Activated CD8-positive, alpha-beta memory T cell treated with anti-CD3 and anti-CD28 coated beads for 24 hours (primary cell): Measurements from ENCODE around the gene CAMK1D.
"Not testable (repeated sequence)": the region's sequence is repeated elsewhere in the genome, so short reads cannot be mapped to it uniquely, and the experiment has no call there.

Experiments used
- DNase-seq: peaks from one replicate; pipeline ENCODE4 v3.0.0-alpha.2; 2020

Gene CAMK1D

DNA sequence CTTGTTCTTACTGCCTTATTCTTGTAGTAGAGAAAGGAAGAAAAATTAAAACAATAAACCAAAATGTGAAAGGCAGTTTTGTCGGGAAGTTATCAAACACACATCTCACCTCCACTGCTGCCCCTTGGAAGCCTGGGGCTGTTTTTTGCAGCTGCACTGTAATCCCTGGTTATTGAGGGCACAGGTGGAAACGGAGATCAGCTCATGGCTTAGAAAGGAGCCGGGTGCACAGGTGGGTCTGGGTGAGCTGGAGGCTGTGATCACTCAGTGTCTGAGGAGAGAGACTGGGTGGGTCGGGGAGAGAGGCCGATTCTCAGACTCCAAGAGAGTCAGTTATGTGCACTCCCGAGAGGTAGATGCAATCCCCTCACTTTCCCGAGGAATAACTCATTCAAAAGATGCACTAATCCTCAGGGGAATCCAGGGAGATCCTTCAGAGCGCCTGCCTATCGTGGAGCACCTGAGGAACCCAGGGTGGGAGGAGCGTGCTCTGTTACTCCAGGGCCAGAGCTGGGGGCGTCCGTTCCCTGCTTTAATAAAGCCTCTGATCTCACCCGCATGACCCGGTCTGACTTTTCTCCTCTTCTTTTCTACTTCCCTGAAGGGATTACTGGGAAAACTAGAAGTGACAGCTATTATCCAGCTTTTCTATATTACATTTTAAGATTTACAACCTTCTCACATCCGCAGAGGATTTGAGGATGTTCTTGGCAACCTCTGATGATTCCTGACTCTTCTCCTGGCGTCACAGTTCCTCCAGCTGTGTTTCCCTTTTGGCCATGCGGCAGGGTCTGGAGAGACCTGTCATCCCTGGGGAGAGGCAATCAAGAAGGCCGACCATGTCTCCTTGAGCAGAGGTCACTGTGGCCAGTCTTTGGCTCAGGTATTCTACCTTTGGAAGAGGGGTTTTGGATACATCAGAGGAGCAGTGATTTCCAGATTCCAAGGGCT is 82.1 kb downstream of the CAMK1D start:
- no peak for DNase-seq

DNA sequence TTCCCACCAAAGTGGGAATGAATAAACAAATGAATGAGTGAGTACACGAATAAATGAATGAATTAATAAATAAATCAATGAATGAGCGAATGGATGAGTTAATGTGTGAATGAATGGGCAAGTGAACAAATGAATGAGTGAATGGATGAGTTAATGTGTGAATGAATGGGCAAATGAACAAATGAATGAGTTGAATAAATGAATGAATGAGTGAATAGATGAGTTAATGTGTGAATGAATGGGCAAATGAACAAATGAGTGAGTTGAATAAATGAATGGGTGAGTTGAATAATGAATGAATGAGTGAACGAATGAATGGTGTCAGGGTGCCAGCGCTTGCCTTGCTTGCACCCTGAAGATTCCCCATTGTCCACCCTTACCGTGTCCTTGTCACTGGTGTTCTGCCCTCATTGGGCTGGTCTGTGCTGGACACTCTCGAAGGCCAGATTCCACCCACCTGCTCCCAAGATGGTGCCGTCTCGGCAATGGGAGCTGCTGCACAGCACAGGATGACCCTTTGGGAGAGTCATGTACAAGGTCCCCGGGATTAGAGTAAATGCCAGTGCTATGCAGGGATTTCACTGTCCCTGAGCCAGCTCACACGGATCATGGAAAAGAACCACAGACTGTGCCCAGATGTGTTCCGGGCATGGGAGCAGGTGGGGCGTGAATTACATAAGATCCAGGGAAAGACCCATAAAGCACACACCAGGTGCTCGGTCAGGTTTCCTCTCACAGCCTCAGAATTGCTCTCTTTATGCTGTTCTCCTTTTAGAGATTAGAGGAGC is 83.2 kb downstream of the CAMK1D start:
- DNase-seq: no peak

DNA sequence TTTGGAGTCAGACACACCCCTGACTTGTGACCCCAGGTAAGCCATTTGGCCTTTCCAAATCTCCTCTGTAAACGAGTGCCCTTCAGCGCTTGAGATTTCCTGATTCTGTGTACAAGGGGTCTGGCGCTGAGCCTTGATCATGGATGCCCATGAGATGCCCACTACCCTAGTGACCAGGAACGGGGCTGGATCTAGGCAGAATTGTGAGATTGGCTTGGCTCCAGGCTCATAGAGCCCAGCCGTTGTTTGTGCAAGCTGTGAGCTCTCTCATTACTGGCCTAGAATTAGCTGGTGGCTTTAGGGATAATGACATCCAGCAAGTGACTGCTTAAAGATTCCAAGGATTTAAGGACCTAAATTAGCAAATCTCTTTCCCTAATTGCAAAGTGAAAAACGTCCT is 84.9 kb downstream of the CAMK1D start:
- DNase-seq: no peak

DNA sequence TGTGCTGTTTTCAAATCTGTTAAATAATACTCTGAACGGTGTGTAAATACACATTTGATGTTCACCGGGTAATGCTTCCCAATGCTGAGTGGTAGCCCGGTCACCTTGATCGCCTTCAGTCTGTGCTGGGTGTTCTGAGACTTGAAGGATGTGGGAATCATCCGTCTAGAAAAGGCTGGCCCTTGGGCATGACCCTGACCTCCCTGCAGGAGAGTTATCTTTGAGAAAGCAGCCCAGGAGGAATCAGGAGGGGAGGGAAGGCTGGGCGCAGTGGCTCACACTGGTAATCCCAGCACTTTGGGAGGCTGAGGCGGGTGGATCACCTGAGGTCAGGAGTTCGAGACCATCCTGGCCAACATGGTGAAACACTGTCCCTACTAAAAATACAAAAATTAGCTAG is 85.3 kb downstream of the CAMK1D start:
- DNase-seq: not testable (repeated sequence)

DNA sequence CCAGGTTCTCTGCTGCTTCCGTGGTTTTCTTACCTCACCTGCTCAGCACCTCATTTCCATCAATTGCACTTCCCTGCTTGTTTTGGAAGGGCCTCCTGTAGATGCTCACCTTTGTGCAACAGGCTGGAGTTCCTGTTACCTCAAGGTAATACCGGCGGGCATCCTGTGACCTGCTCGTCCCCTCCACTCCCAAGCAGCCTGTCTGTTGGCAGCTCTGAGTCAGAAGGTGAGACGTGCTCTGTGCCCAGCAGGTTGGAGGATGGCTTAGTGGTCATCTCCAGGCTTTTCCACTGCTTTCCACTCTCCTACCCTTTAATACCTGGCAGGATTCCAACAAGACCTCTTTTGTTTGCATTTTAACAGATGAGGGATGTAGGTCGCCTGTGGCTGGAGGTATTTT is 86.0 kb downstream of the CAMK1D start:
- DNase-seq: no peak

DNA sequence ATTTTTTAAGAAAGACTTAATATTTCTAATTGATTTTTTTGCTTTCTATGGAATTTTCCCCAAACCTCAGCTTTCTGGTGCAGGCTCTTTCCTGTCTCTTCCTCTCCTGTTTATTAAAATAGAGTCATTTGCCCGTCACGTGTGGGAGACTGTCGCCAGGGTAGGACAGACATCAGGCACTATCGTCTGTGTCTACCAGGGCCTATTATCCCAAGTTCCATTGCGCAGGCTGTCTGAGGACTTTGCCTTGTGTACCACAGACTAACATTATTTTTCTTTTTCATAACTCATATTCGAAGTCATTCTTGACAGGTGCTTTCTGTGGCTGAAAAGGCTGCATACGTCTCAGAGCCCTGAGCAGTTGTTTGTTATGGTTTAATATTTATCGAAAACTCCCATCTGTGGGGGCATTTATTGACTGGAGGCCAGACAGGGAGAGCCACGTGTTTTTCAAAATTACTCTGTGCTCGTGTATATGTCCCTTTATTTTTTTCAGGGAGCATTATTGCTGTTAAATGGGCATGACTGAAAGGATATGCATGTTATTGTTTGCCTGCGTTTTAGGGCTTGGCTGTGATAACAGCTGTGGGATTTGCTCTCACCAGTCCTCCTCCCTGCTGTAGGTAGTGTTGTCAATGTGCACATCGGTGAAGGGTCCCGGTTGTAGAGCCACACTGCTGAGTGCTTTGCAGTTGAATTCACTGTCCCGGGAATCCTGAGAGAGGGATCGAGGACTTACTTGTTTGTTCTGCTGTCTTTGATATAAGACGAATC is 89.8 kb downstream of the CAMK1D start:
- no peak for DNase-seq

DNA sequence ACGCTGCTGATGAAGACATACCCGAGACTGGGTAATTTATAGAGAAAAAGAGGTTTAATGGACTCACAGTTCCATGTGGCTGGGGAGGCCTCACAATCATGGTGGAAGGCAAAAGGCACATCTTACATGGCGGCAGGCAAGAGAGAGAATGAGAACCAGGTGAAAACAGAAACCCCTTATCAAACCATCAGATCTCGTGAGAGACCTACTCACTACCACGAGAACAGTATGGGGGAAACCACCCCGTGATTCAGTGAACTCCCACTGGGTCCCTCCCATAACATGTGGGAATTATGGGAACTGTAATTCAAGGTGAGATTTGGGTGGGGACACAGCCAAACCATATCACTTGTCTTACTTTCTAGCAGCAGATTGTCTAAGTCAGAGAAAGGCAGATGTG is 90.4 kb downstream of the CAMK1D start:
- not testable (repeated sequence) for DNase-seq

DNA sequence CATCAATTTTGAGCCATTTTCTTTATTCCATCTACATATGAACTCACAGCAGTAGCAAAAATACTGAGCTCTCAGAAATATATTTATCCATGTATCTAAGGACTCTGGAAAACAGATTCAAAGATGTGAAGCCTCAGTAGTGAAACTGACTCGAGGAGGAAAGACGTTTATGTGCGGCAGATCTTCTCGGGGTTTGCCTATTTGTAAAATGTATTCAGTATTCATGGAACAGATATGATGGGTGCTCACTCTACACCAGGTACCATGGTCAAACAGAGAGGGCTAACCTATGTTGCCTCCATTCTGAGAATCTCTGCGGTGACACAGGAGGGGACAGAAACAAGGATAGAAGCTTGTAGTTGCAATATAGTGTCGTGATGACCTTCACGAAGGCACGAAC is 93.7 kb downstream of the CAMK1D start:
- DNase-seq: no peak

DNA sequence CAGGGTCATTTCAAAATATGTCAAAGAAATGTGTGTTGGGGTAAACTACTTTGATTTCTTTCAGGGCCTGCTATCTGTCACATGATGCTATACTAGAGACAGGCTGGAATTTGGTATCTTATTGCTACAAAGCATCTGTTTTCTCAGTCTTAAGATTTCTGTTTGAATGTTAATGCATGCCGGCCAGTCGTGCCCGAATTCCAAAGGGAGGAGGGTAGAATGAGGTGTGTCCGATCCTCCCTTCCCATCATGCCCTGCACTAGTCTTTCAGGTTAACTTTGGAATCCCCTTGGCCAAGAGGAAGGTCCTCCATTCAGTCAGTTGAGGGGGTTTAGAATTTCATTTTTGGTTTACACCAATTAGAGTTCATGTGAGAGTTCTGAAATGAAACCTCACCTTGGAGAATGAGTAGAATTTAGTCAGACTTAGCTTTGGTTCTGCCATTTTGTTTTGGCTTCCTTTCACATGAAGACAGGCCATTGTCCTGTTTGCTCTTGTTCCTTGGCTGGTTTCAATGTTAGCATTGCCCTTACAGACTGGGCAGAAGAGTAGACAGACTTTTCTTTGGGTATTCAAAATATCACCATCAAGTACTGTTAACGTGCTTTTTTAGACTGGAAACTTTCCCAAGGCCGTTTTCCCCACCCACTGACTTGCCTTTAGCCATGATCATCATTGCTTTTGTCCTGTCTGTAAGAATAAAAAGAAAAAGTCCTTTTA is 95.8 kb downstream of the CAMK1D start:
- DNase-seq: no peak

DNA sequence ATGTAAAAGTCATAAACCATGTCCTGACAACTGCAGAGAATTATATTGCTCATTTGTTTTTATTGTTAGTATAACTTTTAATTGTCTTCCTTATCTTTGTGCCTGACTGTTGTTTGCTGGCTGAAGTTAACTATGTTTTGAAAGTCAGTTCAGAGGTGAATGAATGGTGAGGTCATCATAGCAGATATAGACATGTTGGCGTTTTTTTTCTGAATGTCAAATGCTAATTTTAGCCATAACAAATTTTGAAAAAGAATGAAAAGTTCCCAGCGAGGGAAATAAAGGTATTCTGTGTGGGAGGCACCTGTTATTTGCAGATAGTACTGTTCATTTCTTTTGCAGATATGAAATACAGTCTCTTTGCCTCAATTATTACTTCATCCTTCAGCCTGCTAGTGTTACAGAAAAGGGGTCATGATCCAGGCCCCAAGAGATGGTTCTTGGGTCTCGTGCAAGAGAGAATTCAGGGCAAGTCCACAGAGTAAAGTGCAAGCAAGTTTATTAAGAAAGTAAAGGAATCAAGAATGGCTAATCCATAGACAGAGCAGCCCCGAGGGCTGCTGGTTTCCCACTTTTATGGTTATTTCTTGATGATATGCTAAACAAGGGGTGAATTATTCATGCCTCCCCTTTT is 96.5 kb downstream of the CAMK1D start:
- DNase-seq: no peak

DNA sequence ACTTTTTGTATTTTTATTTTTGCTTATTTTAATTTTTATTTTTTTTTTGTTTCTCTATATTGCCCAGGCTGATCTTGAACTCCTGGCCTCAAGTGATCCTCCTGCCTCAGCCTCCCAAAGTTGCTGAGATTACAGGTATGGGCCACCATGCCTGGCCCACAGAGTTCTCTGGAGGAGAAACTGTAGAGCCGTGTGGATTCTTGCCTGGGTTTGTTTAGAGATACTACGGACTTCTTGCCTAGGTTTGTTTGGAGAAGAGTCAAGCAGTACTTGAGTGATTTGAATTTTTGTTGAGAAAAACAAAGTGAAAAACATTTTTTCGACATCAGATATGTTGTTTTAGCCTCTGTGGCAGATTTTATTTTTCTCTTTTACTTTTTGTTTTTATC is 99.0 kb downstream of the CAMK1D start:
- no peak for DNase-seq

DNA sequence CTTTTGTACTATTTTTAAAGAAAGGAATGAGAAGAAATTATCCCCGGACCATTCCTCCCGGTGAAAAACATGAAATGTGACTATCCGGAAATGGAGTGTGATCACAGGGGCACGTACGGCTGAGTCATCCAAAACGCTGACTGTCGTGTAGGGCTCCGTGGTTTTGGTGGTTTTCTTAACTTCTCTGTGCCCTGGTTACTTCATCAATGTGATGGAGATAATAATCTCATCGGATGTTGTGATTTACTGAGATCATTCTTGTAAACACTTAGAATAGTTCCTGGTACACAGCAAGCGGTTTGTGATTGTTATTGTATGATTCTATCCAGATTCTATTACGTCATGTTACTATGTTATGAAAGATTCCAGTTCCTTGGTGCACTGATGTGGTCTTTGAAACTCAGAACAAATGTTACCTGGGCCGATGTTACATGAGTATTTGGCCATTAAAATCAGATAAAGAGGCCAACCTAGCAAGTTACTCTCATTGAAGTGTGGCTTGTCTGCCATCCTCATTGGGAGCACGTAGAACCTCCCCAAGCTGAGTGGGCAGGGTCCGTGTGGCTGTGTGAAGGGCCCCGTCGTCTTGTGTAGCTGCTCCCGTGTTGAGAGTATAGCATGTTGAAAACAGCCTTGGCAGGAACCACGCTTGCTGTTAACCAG is 99.5 kb downstream of the CAMK1D start:
- peak; percentile 69 for DNase-seq

DNA sequence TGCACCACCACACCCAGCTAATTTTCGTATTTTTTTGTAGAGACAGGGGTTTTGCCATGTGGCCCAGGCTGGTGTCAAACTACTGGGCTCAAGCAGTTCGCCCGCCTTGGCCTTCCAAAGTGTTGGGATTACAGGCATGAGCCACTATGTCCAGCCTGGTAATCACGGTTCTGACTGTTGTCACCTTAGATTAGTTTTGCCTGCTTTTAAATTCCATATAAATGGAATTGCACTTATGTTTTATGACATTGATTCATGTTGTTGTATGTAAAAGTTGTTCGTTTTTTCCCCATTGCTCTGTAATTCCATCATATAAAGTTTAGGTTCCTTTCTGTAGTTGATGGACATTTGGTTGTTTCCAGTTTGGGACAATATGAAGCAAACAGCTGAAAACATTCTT is 106.0 kb downstream of the CAMK1D start:
- DNase-seq: no peak

DNA sequence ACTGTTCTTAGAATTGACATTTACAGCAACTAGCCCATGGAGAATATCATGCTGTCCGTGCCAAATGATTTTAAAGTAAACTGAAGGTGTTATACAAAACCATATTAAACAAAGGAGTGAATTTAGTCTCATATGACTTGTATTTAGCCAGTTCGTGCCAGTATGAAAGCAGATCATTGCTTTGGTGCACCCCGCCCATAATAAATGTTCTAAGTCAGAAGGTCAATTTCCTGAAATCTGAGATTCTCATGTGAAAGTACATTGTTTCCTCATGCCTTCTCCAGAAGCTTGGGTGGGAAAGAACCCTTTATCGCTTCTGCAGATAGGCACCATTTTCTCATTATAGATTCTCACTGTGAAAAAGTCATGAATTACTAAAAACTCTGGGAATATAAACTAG is 106.4 kb downstream of the CAMK1D start:
- DNase-seq: no peak

DNA sequence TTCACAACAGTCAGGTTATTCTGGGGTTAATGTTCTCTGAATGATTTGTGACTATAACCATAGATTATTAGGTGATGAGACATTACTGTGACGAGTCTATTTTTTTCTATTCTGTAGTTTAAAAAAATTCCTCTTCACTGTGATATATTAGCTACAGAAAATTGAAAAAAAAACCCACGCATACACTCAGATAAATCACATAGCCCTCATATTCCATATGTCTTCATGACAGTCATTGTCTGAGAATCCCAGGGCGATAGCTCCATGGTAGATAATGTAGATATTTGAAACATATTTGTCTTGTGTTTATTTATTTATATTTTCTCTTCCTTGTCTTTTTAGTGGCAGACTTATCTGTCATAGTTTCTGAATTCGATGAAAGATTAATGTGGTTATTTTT is 110.0 kb downstream of the CAMK1D start:
- no peak for DNase-seq

DNA sequence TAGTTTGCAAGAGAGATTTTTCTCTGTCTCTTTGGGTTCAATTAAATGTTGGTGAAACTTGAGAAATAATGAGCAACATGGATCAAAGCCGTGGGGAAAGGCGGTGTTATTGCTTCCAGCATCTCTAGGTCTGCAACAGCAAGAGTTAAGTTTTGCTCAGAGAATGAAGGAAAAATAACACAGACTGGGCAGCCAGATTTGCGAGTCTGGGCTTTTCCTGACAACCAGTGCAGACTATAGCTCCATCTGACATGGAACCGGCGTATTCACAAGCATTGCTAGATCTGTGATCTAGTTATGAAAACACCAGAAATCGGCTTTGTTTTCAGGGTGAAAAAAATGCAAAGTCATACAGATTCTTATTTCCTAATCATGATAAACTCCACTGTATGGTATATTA is 110.4 kb downstream of the CAMK1D start:
- DNase-seq: no peak

DNA sequence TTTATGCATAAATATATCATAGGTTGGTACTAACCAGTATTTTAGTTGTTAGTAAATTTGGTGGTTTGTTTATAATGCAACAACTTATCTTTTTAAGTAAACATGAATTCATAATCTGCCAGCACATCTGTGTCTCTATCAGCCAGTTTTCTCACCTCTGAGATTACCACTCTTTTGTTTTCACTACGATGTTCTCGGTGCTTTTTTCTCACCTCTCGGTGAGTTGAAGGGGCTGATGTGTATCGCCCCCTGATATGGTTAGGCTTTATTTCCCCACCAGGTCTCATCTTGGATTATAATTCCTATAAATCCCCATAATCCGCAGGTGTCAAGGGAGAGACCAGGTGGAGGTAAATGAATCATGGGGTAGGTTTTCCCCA is 114.1 kb downstream of the CAMK1D start:
- no peak for DNase-seq

DNA sequence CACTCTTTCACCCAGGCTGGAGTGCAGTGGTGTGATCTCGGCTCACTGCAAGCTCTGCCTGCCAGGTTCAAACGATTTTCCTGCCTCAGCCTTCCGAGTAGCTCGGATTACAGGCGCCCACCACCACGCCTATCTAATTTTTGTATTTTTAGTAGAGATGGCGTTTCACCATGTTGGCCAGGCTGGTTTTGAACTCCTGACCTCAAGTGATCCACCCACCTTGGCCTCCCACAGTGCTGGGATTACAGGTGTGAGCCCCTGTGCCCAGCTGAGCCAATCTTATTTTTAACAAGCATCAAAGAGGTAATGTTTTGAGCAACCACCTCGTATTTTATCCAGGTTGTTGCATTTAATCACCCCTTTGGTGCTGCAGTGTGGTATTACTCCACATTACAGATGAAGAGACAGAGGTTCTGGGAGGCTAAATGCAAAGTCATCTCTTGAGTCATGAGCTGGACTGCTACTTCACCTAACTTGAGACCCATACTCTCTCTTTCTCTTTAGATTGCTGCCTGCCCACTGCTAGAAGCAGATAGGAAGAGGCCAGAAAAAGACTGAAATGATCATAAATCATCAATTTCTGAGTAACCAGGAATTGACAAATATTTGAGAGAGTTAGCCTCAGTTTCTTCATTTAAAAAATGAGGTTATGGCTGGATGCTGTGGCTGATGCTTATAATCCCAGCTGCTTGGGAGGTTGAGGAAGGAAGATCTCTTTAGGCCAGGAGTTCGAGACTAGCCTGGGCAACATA is 116.2 kb downstream of the CAMK1D start:
- DNase-seq: no peak

DNA sequence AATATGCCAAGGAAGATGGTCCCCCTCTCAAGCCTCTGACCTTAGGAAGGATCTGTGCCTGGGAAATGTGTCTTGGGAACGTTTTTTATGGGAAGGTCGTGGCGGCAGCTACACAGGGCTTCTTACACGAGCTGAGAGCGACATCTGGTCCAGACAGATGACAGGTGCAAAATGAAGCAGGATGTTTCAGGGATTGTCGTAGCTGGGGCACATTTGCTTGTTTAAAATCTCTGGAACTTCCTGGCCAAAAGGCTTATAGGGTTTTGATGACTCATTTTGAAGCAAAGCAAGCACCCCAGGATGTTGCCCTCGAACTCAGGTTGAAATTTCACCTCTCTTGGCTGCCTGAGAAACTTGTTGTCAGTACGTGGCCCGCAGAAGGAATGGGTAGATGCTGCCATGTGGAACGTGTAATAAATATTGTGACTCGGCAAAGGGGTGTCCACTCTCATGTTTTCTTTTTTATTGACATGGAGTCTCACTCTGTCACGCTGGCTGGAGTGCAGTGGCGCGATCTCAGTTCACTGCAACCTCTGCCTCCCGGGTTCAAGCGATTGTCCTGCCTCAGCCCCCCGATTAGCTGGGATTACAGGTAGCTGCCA is 117.5 kb downstream of the CAMK1D start:
- DNase-seq: no peak

DNA sequence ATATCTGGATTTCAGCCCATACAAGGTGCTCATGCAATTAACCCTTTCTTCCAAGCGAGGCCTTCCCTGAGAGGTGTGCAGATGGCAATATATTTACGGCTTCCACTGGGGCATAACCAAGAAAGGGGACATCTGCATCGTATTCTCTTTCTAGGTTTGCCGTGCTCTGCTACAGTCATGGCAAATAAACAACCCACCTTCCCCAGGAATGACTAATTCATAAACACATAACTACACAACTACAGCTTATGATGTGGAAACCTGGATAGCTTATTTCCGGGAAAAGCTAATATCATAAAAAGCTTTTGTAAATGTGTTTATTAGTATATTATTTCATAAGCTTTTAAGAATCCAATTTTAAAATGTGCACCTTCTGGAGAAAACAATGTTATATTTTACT is 120.0 kb downstream of the CAMK1D start:
- DNase-seq: no peak
